ENCODE measurements around the gene PDAP1. TPM values are rescaled to one million over a fixed set of nuclear protein-coding genes. Genes with fewer than 3 reads are reported as not detected.
A peak's percentile ranks its signal among the peaks of the same experiment; 100 is the strongest.

PDAP1 gene
- total RNA-seq, 4 donors from 2014 or later, result 65.4 to 107 (median 68.8) TPM

GRCh38 chr7:99392659-99393354 is 15.6 kb downstream of the PDAP1 start:
- Histone ChIP-seq H3K27me3 (no peaks in the 10 kb centered on the region), H3K4me1 (peaks cover 0 to 58% (median 20%) of the 10 kb centered on the region in 4 donors), H3K36me3 (peaks cover 0 to 89% (median 16%) of the 10 kb centered on the region in 3 donors), H3K27ac (peak overlapping the region; percentile 70 to 88 (median 76)), H3K9me3 (no peaks in the 10 kb centered on the region), H3K4me3 (peak overlapping the region; percentile 32 to 53 (median 48))
- DNase-seq (ENCODE audit: low spot score in 2 of 2), result peak; percentile 52 to 54
- 4 to 11% methylated on average over 31 to 39 of the region's 68 CpGs for WGBS, 2 donors
- TF ChIP-seq CTCF (IDR thresholded peaks at IDR 0.05) (no peak), EP300 (IDR thresholded peaks at IDR 0.05) (peak in 1 of 2 donors; percentile 78), POLR2A (IDR thresholded peaks at IDR 0.05) (peak in 1 of 2 donors; percentile 31)

- TF ChIP-seq CTCF (IDR thresholded peaks at IDR 0.05), result no peak
- TF ChIP-seq EP300 (IDR thresholded peaks at IDR 0.05), result no peak
- no peak for TF ChIP-seq POLR2A (IDR thresholded peaks at IDR 0.05)
Observed at GRCh38 chr7:99392046-99392445, 16.4 kb downstream of the PDAP1 start.

GRCh38 chr7:99390941-99391602 is 17.3 kb downstream of the PDAP1 start:
- WGBS, 2 donors, result 85 to 87% methylated on average over 23 of the region's 23 CpGs
- TF ChIP-seq EP300 (IDR thresholded peaks at IDR 0.05) (no peak), CTCF (IDR thresholded peaks at IDR 0.05) (no peak), POLR2A (IDR thresholded peaks at IDR 0.05) (no peak)
- Histone ChIP-seq H3K9me3 (no peaks in the 10 kb centered on the region), H3K27me3 (no peaks in the 10 kb centered on the region), H3K4me1 (peaks cover 0 to 45% (median 18%) of the 10 kb centered on the region in 4 donors), H3K27ac (no peak overlapping the region), H3K36me3 (peaks cover 0 to 89% (median 11%) of the 10 kb centered on the region in 3 donors), H3K4me3 (no peak overlapping the region)
- DNase-seq (ENCODE audit: low spot score in 2 of 2), result no peak

More at GRCh38 chr7:99392046-99392445, 16.4 kb downstream of the PDAP1 start:
- peaks cover 0 to 50% (median 18%) of the 10 kb centered on the region in 4 donors for H3K4me1 ChIP-seq
- H3K4me3 ChIP-seq, result peak overlapping the region in 1 of 4 donors; percentile 53
- peaks cover 0 to 89% (median 11%) of the 10 kb centered on the region in 3 donors for H3K36me3 ChIP-seq
- no peak for DNase-seq (ENCODE audit: low spot score in 2 of 2)
- H3K27ac ChIP-seq, result peak overlapping the region; percentile 70 to 88 (median 76)
- no peaks in the 10 kb centered on the region for H3K27me3 ChIP-seq
- H3K9me3 ChIP-seq, result no peaks in the 10 kb centered on the region
- 83 to 89% methylated on average over 8 of the region's 8 CpGs for WGBS, 2 donors

GRCh38 chr7:99389772-99390171 is 18.6 kb downstream of the PDAP1 start:
- Histone ChIP-seq H3K27me3 (no peaks in the 10 kb centered on the region), H3K4me1 (peaks cover 0 to 45% (median 16%) of the 10 kb centered on the region in 4 donors), H3K27ac (no peak overlapping the region), H3K9me3 (no peaks in the 10 kb centered on the region), H3K4me3 (no peak overlapping the region), H3K36me3 (peaks cover 0 to 84% (median 11%) of the 10 kb centered on the region in 3 donors)
- no peak for TF ChIP-seq POLR2A (IDR thresholded peaks at IDR 0.05)
- TF ChIP-seq CTCF (IDR thresholded peaks at IDR 0.05), result no peak
- no peak for DNase-seq (ENCODE audit: low spot score in 2 of 2)
- WGBS, 2 donors, result 87 to 88% methylated on average over 6 of the region's 13 CpGs

GRCh38 chr7:99387912-99388311 is 20.5 kb downstream of the PDAP1 start:
- WGBS, 2 donors, result 85 to 92% methylated on average over 20 of the region's 20 CpGs
- Histone ChIP-seq H3K9me3 (no peaks in the 10 kb centered on the region), H3K27me3 (no peaks in the 10 kb centered on the region), H3K4me1 (peaks cover 0 to 40% (median 9%) of the 10 kb centered on the region in 4 donors), H3K4me3 (no peak overlapping the region), H3K36me3 (peaks cover 0 to 78% (median 11%) of the 10 kb centered on the region in 3 donors), H3K27ac (no peak overlapping the region)
- no peak for DNase-seq (ENCODE audit: low spot score in 2 of 2)
- no peak for TF ChIP-seq POLR2A (IDR thresholded peaks at IDR 0.05)
- no peak for TF ChIP-seq CTCF (IDR thresholded peaks at IDR 0.05)
- no peak for TF ChIP-seq EP300 (IDR thresholded peaks at IDR 0.05)

Data from tibial nerve (tissue), 4 donors.